Esophagus (tissue), 2 donors: ENCODE measurements around the gene HSPBP1. TPM values are rescaled to one million over a fixed set of nuclear protein-coding genes. Genes with fewer than 3 reads are reported as not detected.

Experiments
- H3K27ac ChIP-seq, 2 donors: one replicate each; pipeline ENCODE4 v1.5.1; 2013; ENCODE audit warnings: low read depth in 2 of 2, mild to moderate bottlenecking in 2 of 2, inconsistent platforms in 1 of 2, low read length in 1 of 2, moderate library complexity in 1 of 2
- H3K27me3 ChIP-seq, 2 donors: one replicate each; pipeline ENCODE4 v1.6.1; 2013; ENCODE audit warnings: low read length in 2 of 2, control low read depth in 1 of 2, mild to moderate bottlenecking in 1 of 2; ENCODE audit not compliant: insufficient read depth in 2 of 2, control insufficient read depth in 1 of 2
- H3K36me3 ChIP-seq, 2 donors: one replicate each; pipeline ENCODE4 v1.6.1; 2013; ENCODE audit warnings: low read length in 1 of 2; ENCODE audit not compliant: control insufficient read depth in 2 of 2, insufficient read depth in 2 of 2
- H3K4me1 ChIP-seq, 2 donors: one replicate each; pipeline ENCODE4 v1.6.1; 2013; ENCODE audit warnings: low read length in 1 of 2; ENCODE audit not compliant: control insufficient read depth in 2 of 2, insufficient read depth in 2 of 2
- H3K4me3 ChIP-seq, 2 donors: one replicate each; pipeline ENCODE4 v1.5.1; 2013; ENCODE audit warnings: low read length in 2 of 2, mild to moderate bottlenecking in 2 of 2, low read depth in 1 of 2, moderate library complexity in 1 of 2
- H3K9me3 ChIP-seq, 2 donors: one replicate each; pipeline ENCODE4 v1.6.1; 2013; ENCODE audit warnings: mild to moderate bottlenecking in 2 of 2, low read depth in 1 of 2, low read length in 1 of 2, moderate library complexity in 1 of 2; ENCODE audit not compliant: control insufficient read depth in 2 of 2, insufficient read depth in 1 of 2
- WGBS, 2 donors: extraction: QIAGEN DNeasy Blood & Tissue Kit; methylation state at CpG; one replicate each; pipeline ENCODE4 v1.1.7; 2013; 5-methylcytosine and 5-hydroxymethylcytosine counted together
- polyA plus RNA-seq, 2 donors: library from polyadenylated mRNA; stranded (reverse); fragments of 200-250 nt; gene quantifications; one replicate each; pipeline ENCODE4 v1.2.3, GENCODE V29; 2013
- donor health status: healthy with polysubstance abuse.
- donor health status: Bipolar disorder and iron deficiency.

HSPBP1 gene
- polyA plus RNA-seq, 2 donors = 30.9 to 44.9 TPM

DNA sequence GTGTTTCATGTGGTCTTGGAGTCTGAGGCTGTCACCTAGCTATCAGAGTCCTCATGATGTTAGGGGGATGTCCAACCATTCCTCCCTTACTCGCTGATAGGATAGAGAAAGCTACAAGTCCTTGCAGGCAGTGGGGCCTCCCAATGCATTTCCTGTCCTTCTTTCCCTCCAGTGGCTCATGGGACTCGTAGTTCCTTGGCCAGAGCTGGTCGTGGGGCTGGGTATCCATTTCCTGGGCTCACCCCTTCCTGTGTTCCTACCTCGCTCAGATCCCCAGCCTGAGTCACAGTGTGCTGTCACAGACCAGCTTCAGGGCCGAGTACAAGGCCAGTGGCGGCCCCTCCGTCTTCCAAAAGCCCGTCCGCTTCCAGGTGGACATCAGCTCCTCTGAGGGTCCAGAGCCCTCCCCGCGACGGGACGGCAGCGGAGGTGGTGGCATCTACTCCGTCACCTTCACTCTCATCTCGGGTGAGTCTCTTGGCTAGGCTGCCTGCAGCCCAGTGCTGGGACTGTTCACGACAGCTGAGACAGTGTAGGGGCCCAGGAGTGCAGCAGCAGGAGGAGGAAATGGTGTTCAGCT, 26.2 kb upstream of the HSPBP1 start:
- WGBS, 2 donors = 87 to 92% methylated on average over 17 of the region's 17 CpGs
- H3K27me3 ChIP-seq = no peaks in the 10 kb centered on the region
- H3K4me1 ChIP-seq = peaks cover 0 to 4% of the 10 kb centered on the region in 2 donors
- H3K4me3 ChIP-seq = no peak overlapping the region
- H3K9me3 ChIP-seq = no peaks in the 10 kb centered on the region
- no peak overlapping the region for H3K27ac ChIP-seq
- no peaks in the 10 kb centered on the region for H3K36me3 ChIP-seq

DNA sequence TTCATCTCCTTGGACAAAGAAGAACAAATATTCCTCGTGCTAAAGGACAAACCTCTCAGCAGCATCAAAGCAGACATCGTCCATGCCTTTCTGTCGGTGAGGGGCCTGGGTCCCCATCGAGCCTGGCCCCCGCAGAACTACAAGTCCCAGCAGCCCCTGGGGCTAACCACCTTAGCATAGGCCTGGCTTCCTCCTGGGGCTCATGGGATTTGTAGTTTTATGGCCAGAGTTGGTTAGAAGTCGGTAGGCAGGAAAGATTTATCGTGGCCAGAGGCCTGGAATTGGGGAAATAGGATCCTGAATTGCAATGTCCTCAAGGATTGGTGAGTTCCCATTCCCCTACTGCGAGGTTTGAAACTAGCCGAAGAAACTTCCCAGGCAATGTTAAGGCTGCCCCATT, 25.6 kb upstream of the HSPBP1 start:
- Histone ChIP-seq H3K4me1 (peaks cover 0 to 4% of the 10 kb centered on the region in 2 donors), H3K4me3 (no peak overlapping the region), H3K27ac (no peak overlapping the region), H3K9me3 (no peaks in the 10 kb centered on the region), H3K27me3 (no peaks in the 10 kb centered on the region), H3K36me3 (no peaks in the 10 kb centered on the region)
- WGBS, 2 donors = 82 to 83% methylated on average over 9 of the region's 9 CpGs

DNA sequence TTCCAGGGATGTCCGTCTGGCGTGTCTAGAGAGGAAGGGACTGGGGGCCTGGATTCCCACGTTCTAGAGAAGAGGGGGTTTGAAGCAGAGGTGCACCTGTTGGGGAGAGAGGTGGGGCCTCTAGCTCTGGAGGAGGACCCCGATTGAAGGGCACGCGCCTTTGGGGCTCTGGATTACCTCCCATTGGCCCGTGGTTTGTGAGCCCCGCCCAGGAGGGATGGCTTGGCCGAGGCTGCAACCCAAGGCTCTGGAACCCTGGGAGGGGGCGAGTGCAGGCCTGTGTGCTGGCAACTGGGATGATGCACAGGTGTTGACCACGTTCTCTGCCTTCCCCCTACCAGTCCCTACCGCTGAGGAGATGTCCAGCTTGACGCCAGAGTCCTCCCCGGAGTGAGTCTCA, 25.1 kb upstream of the HSPBP1 start:
- WGBS, 2 donors = 73 to 80% methylated on average over 14 of the region's 14 CpGs
- no peak overlapping the region for H3K27ac ChIP-seq
- H3K36me3 ChIP-seq = no peaks in the 10 kb centered on the region
- no peak overlapping the region for H3K4me3 ChIP-seq
- H3K27me3 ChIP-seq = no peaks in the 10 kb centered on the region
- peaks cover 0 to 4% of the 10 kb centered on the region in 2 donors for H3K4me1 ChIP-seq
- no peaks in the 10 kb centered on the region for H3K9me3 ChIP-seq

DNA sequence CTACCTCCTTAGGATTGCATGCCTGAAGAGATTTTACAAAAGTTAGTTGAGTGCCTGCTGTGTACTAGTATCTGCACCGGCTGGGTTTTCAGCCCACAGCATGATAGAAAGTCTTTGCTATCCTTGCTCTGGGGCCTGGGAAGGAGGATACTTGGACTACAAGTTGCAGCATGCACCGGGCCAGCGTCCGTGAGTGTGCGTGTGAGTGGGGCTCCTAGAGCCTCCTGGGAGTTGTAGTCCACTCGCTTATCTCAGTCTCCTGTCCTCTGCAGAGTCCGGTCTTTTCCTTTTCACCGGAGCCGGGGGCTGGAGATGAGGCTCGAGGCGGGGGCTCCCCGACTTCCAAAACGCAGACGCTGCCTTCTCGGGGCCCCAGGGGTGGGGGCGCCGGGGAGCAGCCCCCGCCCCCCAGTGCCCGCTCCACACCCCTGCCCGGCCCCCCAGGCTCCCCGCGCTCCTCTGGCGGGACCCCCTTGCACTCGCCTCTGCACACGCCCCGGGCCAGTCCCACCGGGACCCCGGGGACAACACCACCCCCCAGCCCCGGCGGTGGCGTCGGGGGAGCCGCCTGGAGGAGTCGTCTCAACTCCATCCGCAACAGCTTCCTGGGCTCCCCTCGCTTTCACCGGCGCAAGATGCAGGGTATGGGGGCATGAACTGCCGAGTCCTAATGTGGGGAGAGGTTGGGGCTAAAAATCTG, 24.5 kb upstream of the HSPBP1 start:
- H3K27ac ChIP-seq = no peak overlapping the region
- H3K36me3 ChIP-seq = no peaks in the 10 kb centered on the region
- 87 to 91% methylated on average over 39 of the region's 39 CpGs for WGBS, 2 donors

DNA sequence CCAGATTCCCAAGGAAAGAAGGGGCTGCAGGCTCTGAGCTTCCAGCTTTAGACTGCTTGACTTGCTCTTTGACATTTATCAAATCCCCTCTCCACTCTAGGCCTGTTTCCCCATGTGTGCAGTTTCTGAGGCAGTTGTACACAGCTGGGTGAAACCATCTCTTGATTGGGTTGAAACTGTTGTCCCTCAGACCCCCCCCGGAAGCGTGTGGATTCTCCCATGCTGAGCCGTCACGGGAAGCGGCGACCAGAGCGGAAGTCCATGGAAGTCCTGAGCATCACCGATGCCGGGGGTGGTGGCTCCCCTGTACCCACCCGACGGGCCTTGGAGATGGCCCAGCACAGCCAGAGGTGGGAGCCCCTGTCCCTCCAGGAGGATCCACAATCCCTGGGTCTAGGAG, 23.6 kb upstream of the HSPBP1 start:
- Histone ChIP-seq H3K4me1 (peaks cover 0 to 4% of the 10 kb centered on the region in 2 donors), H3K36me3 (no peaks in the 10 kb centered on the region), H3K27me3 (no peaks in the 10 kb centered on the region), H3K27ac (no peak overlapping the region), H3K9me3 (no peaks in the 10 kb centered on the region), H3K4me3 (no peak overlapping the region)
- WGBS, 2 donors = 94 to 95% methylated on average over 11 of the region's 11 CpGs

More for the DNA sequence above, 24.5 kb upstream of the HSPBP1 start:
- Histone ChIP-seq H3K4me3 (no peak overlapping the region), H3K9me3 (no peaks in the 10 kb centered on the region), H3K4me1 (peaks cover 0 to 4% of the 10 kb centered on the region in 2 donors), H3K27me3 (no peaks in the 10 kb centered on the region)

DNA sequence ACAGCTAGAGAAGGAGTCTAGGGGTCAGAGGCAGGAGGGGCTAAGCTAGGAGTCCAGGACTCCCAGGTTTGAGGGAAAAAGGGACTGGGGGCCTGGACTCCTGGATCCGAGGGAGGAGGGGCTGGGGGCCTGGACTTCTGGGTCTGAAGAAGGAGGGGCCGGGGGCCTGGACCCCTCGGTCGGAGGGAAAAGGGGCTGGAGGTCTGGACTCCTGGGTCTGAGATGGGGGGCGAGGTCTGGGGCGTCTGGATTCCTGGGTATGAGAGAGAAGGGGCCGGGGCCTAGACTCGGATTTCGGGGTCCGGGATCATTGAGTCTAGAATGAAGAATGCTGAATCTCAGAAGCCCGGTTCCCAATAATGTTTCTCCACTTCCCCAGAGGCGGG, 22.4 kb upstream of the HSPBP1 start:
- WGBS, 2 donors = 74 to 75% methylated on average over 12 of the region's 12 CpGs
- no peaks in the 10 kb centered on the region for H3K36me3 ChIP-seq
- no peak overlapping the region for H3K4me3 ChIP-seq
- no peaks in the 10 kb centered on the region for H3K27me3 ChIP-seq
- H3K27ac ChIP-seq = no peak overlapping the region
- peaks cover 0 to 4% of the 10 kb centered on the region in 2 donors for H3K4me1 ChIP-seq
- no peaks in the 10 kb centered on the region for H3K9me3 ChIP-seq

DNA sequence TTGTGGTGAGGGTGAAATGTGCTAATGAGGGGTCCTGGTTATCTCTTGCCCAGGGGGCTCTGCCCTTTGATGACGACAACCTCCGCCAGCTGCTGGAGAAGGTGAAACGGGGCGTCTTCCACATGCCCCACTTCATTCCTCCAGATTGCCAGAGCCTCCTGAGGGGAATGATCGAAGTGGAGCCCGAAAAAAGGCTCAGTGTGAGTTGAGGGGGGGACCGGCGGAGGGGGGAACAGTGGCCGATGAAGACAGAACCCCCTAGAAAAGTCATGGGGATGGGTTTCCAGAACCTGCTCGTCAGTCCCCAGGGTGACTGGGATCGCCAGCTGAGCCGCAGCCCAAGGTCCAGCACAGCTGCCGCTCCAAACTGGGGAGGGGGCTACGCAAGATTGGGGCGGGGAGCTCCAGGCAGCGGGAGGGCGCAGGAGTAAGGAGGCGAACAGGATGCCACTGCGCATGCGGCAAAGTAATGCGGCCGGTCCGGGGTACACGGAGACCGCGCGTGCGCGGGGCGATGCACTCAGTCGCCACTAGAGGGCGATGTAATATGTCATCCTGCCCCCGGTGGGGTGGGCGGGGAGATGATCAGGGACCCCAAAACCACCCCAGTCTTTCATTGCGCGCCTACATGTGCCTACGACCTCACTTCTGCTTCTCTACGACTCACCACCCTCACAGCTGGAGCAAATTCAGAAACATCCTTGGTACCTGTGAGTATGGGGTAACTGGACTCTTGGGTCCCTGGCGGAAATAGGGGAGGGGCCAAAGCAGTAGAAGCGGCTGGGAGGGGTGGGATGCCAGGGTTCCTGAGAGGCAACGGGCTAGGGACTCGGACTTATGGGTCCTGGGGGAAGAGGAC, 21.8 kb upstream of the HSPBP1 start:
- peaks cover 0 to 4% of the 10 kb centered on the region in 2 donors for H3K4me1 ChIP-seq
- H3K36me3 ChIP-seq = no peaks in the 10 kb centered on the region
- 13 to 15% methylated on average over 42 of the region's 42 CpGs for WGBS, 2 donors
- no peak overlapping the region for H3K4me3 ChIP-seq
- H3K9me3 ChIP-seq = no peaks in the 10 kb centered on the region
- H3K27ac ChIP-seq = no peak overlapping the region
- H3K27me3 ChIP-seq = no peaks in the 10 kb centered on the region

DNA sequence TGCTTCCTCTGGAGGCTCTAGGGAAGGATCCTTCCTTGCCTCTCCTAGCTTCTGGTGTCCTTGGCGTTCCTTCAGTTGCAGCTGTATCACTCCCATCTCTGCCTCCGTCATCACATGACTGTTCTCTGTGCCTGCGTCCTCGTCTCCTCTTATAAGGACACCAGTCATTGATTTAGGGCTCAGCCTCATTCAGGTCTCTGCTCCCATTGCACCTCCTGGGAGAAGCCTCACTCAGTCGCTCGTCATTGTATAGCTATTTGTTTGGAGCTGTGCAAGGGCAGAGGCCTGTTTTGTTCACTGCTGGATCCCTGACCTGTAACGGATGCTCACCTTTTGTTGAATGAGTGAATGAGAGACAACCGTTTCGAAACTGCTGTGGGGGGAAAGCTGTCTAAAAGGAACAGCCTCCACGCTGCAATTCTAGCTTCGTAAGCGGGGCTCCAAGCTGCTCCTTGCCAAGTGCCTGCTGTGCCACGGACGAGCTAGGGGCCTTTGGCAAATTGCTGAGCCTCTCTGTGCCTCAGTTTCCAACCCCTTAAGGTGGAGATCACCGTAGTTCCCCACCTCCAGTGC, 21.1 kb upstream of the HSPBP1 start:
- Histone ChIP-seq H3K36me3 (no peaks in the 10 kb centered on the region), H3K27me3 (no peaks in the 10 kb centered on the region), H3K4me3 (no peak overlapping the region), H3K9me3 (no peaks in the 10 kb centered on the region), H3K27ac (no peak overlapping the region), H3K4me1 (peaks cover 0 to 4% of the 10 kb centered on the region in 2 donors)
- 71 to 72% methylated on average over 15 of the region's 15 CpGs for WGBS, 2 donors

DNA sequence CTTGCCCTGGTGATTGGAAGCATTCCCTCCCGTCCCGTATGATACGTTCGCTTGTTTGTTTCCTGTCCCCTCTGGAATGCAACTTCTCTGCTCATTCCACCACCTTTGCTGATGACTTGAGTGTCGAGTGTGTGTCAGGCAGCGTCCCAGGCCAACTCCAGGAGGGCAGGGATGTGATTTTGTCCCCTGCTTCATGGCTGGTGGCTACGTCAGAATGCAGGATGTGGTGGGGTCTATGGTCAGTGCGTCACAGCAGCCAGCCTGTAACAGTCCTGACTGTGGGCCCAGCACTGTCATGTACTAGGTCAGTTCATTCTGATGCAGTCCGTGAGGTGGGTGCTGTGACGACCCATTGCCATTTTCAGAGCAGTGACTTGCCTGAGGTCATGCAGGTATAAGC, 20.1 kb upstream of the HSPBP1 start:
- peaks cover 0 to 4% of the 10 kb centered on the region in 2 donors for H3K4me1 ChIP-seq
- H3K9me3 ChIP-seq = no peaks in the 10 kb centered on the region
- H3K4me3 ChIP-seq = no peak overlapping the region
- WGBS, 2 donors = 87 to 90% methylated on average over 10 of the region's 10 CpGs
- no peaks in the 10 kb centered on the region for H3K36me3 ChIP-seq
- H3K27me3 ChIP-seq = no peaks in the 10 kb centered on the region
- H3K27ac ChIP-seq = no peak overlapping the region
